Stomach (tissue), 9 donors: ENCODE measurements around the gene IP6K3. TPM values are rescaled to one million over a fixed set of nuclear protein-coding genes. Genes with fewer than 3 reads are reported as not detected.

Source experiments
- DNase-seq, 2 donors: peaks; one replicate each; pipeline versions ENCODE4 v3.0.0 to v3.0.0-alpha.2; 2013 to 2019
- H3K27ac ChIP-seq, 5 donors: fragments of 200-600 bp in 4 of 5; sonication (generic) in 4 of 5; one replicate each; pipeline ENCODE4 v1.5.1; 2013 to 2019; ENCODE audit warnings: mild to moderate bottlenecking in 1 of 5, moderate library complexity in 1 of 5
- H3K27me3 ChIP-seq, 3 donors: fragments of 200-600 bp; sonication (generic); one replicate each; pipeline ENCODE4 v1.5.1; 2017 to 2019; ENCODE audit warnings: mixed run types in 1 of 3
- H3K36me3 ChIP-seq, 4 donors: fragments of 200-600 bp; sonication (generic); 1 replicate in 3 of 4; 2 replicates in 1 of 4; pipeline ENCODE4 v1.5.1; 2016 to 2019
- H3K4me1 ChIP-seq, 4 donors: fragments of 200-600 bp; sonication (generic); one replicate each; pipeline ENCODE4 v1.5.1; 2016 to 2019
- H3K4me3 ChIP-seq, 4 donors: fragments of 200-600 bp; sonication (generic) in 3 of 4; one replicate each; pipeline ENCODE4 v1.5.1; 2016 to 2019; ENCODE audit warnings: mild to moderate bottlenecking in 1 of 4
- H3K9me3 ChIP-seq, 4 donors: fragments of 200-600 bp; sonication (generic); one replicate each; pipeline ENCODE4 v1.5.1; 2016 to 2019
- EP300 ChIP-seq: sonication (generic); formaldehyde crosslinking; IDR thresholded peaks from one replicate; pipeline ENCODE4 v1.6.1; 2017; ENCODE audit warnings: antibody characterized with exemption
- POLR2A ChIP-seq, 4 donors: fragments of 450-650 bp; IDR thresholded peaks; one replicate each; pipeline ENCODE4 v1.6.1; 2016; ENCODE audit warnings: antibody characterized with exemption in 4 of 4, control low read depth in 2 of 4, mild to moderate bottlenecking in 1 of 4, moderate library complexity in 1 of 4
- POLR2AphosphoS5 ChIP-seq, 3 donors: sonication (generic); formaldehyde crosslinking; IDR thresholded peaks; one replicate each; pipeline ENCODE4 v1.6.1; 2016; ENCODE audit warnings: antibody characterized with exemption in 3 of 3
- WGBS, 5 donors: extraction: QIAGEN DNeasy Blood & Tissue Kit in 3 of 5; methylation state at CpG; one replicate each; pipeline versions ENCODE4 v1.1.5 to v1.1.7; 2013 to 2018; 5-methylcytosine and 5-hydroxymethylcytosine counted together
- intact Hi-C: fragments of 100-400 bp; cut with DNase I; formaldehyde crosslinking; loops from one replicate; pipeline ENCODE4 v1.15.1; 2023; ENCODE audit warnings: low total_unique reads
- polyA plus RNA-seq, 3 donors: library from polyadenylated mRNA; stranded (reverse); fragments of 200-250 nt; gene quantifications; one replicate each; pipeline ENCODE4 v1.2.3, GENCODE V29; 2013
- total RNA-seq, 5 donors: library from RNA; depleted of rRNA; stranded (reverse); fragments of >200 nt; gene quantifications; one replicate each; pipeline versions ENCODE4 v1.1.0 to v1.2.3, GENCODE V29; 2014 to 2016
- TF ChIP-seq, protein P1 (sequence below), 7 experiments: fragments of 450-650 bp in 4 of 7; fragments of 200-600 bp in 3 of 7; sonication (generic) in 3 of 7; IDR thresholded peaks; one replicate each; pipeline ENCODE4 v1.5.1; 2016 to 2019; ENCODE audit warnings: antibody characterized with exemption in 7 of 7, control low read depth in 2 of 7, mild to moderate bottlenecking in 1 of 7
- donor health status: healthy with polysubstance abuse.
- donor health status: Bipolar disorder and iron deficiency.
- donor health status: healthy.

Gene IP6K3
- total and polyA plus RNA-seq, 8 donors: 0.58 to 73.5 (median 1.9) TPM; not detected in 2

DNA sequence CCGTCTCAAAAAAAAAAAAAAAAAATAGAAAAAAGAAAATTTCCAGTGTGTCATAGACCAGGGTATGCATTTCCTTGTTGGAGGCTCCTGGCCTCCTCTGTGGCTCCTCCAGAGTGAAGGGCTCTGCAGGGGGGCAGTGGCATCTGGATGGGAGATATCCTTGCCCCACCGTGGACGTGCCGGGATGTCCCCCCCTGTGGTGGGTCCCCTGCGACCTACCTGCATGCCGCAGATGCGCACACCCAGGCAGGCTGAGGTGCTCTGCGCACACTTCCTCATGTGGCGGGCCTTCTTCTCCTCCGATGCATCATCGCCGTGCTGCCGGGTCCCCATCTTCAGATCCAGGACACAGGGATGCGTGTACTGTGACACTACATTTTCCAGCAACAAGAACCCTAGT lies 21.5 kb downstream of the IP6K3 start:
- intact Hi-C loops: no loop called here
- WGBS, 5 donors: 89 to 98% (median 96%) methylated on average over 9 to 14 of the region's 14 CpGs
- peaks cover 20 to 34% (median 22%) of the 10 kb centered on the region in 4 donors for H3K4me1 ChIP-seq
- H3K4me3 ChIP-seq: no peak overlapping the region
- TF ChIP-seq POLR2A (IDR thresholded peaks at IDR 0.05) (no peak), POLR2AphosphoS5 (IDR thresholded peaks at IDR 0.05) (no peak), EP300 (no peak)
- TF ChIP-seq, protein P1, sequence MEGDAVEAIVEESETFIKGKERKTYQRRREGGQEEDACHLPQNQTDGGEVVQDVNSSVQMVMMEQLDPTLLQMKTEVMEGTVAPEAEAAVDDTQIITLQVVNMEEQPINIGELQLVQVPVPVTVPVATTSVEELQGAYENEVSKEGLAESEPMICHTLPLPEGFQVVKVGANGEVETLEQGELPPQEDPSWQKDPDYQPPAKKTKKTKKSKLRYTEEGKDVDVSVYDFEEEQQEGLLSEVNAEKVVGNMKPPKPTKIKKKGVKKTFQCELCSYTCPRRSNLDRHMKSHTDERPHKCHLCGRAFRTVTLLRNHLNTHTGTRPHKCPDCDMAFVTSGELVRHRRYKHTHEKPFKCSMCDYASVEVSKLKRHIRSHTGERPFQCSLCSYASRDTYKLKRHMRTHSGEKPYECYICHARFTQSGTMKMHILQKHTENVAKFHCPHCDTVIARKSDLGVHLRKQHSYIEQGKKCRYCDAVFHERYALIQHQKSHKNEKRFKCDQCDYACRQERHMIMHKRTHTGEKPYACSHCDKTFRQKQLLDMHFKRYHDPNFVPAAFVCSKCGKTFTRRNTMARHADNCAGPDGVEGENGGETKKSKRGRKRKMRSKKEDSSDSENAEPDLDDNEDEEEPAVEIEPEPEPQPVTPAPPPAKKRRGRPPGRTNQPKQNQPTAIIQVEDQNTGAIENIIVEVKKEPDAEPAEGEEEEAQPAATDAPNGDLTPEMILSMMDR (IDR thresholded peaks at IDR 0.05): no peak
- no peak for DNase-seq
- H3K27me3 ChIP-seq: no peaks in the 10 kb centered on the region
- H3K27ac ChIP-seq: no peak overlapping the region
- no peaks in the 10 kb centered on the region for H3K36me3 ChIP-seq
- no peaks in the 10 kb centered on the region for H3K9me3 ChIP-seq

DNA sequence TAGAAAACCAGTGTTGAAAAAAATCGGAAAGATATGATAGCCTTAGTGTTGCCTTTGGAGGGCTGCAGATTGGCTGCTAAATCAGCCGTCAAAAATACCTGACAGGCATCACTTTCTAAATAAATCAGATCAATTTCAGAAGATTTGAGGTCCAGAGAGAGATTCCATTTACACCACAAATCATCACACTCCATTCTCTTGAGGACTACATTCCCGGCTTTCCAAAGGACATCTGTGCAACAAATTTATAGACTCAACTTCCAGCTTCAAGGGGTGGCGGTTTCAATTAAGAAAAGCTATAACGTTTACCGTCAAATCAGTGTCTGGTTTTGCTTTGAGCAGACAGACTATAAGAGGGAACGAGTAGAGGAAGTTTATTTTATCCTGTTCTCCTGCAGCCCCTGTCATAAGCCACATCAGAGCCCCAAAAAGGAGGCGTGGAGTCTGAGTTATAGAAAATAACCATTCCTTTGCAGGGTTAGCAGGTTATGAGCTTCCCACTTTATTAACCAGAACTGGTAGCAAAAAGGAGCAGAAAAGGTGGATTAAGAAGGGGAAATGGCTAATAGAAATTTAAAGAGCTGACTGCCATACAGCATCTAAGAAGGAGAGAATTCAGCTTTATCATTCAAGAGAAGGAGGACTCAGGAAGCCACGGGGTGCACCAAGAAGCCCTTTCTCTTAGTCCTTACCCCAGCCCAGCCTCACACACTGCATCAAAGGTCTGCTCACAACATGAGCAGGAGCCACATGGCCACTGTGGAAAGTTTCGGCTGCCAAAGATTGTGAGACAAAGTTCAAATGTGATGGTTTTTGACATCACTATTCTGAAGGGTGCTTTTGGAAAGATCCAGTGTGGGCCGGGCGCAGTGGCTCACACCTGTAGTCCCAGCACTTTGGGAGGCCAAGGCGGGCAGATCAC lies 22.3 kb downstream of the IP6K3 start:
- intact Hi-C loops: no loop called here
- H3K9me3 ChIP-seq: no peaks in the 10 kb centered on the region
- TF ChIP-seq EP300: no peak
- TF ChIP-seq, protein P1 (IDR thresholded peaks at IDR 0.05): no peak
- no peak for TF ChIP-seq POLR2A (IDR thresholded peaks at IDR 0.05)
- TF ChIP-seq POLR2AphosphoS5 (IDR thresholded peaks at IDR 0.05): no peak
- peaks cover 26 to 42% (median 29%) of the 10 kb centered on the region in 4 donors for H3K4me1 ChIP-seq
- no peak overlapping the region for H3K27ac ChIP-seq
- no peak overlapping the region for H3K4me3 ChIP-seq
- 68 to 79% (median 75%) methylated on average over 13 of the region's 13 CpGs for WGBS, 5 donors
- DNase-seq: no peak
- no peaks in the 10 kb centered on the region for H3K27me3 ChIP-seq
- no peaks in the 10 kb centered on the region for H3K36me3 ChIP-seq

DNA sequence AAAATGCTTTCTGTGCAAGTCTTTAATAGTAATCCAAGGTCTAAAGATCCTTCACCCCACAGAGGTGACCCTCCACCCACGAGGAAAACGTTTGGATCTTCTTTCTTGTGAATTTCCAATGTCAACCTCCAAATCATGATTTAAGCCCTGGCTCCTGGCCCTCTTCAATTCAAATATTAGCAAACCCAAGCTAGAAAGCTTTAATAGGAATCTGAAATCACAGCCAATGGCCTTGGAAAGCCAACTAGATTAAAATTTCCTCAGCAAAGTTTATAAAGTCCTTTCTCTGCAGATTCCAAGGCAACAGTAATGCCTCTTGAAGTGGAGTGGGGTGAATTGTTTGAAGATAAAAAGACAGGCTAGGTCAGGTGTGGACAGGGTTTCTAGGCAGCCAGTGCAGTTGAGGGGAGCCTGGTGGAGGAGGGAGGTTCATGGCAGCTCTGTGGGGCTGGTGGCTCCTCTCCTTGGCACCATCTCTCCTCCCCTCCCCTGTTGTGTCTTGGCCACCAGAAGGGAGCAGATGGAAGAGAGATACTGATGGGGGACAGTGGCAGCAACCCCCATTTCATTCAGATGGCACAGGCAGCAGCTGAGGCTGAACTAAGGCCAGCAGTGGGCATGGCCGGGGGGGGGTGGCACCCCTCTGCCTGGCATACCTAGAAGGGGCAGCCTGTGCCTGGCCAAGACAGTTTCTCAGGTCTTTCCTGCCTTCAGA lies 23.2 kb downstream of the IP6K3 start:
- WGBS, 5 donors: 34 to 56% (median 38%) methylated on average over 3 of the region's 3 CpGs
- Histone ChIP-seq H3K27ac (peak overlapping the region in 1 of 5 donors; percentile 6), H3K27me3 (no peaks in the 10 kb centered on the region), H3K4me1 (peaks cover 34 to 50% (median 37%) of the 10 kb centered on the region in 4 donors), H3K36me3 (no peaks in the 10 kb centered on the region), H3K9me3 (no peaks in the 10 kb centered on the region), H3K4me3 (no peak overlapping the region)
- intact Hi-C loops: no loop called here
- peak in 1 of 2 donors; percentile 40 for DNase-seq
- TF ChIP-seq POLR2AphosphoS5 (IDR thresholded peaks at IDR 0.05) (no peak), POLR2A (IDR thresholded peaks at IDR 0.05) (no peak), EP300 (no peak)
- TF ChIP-seq, protein P1 (IDR thresholded peaks at IDR 0.05): no peak

DNA sequence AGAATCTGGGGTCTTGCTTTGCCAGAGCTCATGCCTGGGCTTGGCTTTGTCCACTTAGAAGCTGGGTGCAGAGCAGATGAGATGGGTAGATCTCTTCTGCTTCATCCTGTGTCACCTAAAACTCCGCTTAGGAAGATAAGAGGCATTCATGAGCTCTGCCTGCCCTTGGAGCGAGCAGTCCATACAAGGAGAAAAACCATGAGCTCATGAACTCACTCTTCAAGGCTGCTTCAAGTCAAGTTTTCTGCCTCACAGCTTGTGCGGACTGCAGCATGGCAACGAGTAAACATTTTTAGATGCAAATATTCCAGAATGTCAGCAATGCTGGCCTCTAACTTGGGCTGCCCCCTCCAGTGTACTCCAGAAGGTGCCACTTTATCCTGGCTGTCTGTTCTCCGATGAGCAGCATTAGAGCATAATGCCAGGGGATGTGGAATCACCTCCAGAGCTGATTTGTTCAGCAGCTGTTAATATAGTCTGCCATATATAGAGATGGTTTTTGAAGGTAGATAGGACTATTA lies 24.5 kb downstream of the IP6K3 start:
- Histone ChIP-seq H3K4me3 (no peak overlapping the region), H3K27me3 (no peaks in the 10 kb centered on the region), H3K36me3 (no peaks in the 10 kb centered on the region), H3K27ac (peak overlapping the region in 4 of 5 donors; percentile 75 to 87 (median 81)), H3K4me1 (peaks cover 48 to 64% (median 51%) of the 10 kb centered on the region in 4 donors), H3K9me3 (no peaks in the 10 kb centered on the region)
- DNase-seq: no peak
- intact Hi-C loops: no loop called here
- TF ChIP-seq POLR2A (IDR thresholded peaks at IDR 0.05) (no peak), EP300 (no peak), POLR2AphosphoS5 (IDR thresholded peaks at IDR 0.05) (no peak)
- TF ChIP-seq, protein P1 (IDR thresholded peaks at IDR 0.05): no peak
- WGBS, 5 donors: 76 to 89% (median 83%) methylated on average over 5 of the region's 5 CpGs
